GM12878 (cell line): ENCODE data around the gene MPP2. TPM values are rescaled to one million over a fixed set of nuclear protein-coding genes. Genes with fewer than 3 reads are reported as not detected.

ENCODE experiments used
- ATAC-seq: fragments of 200-7000 bp; cut with Tn5 transposase; 3 replicates; pipeline ENCODE4 v1.9.1; 2020; ENCODE audit warnings: mild to moderate bottlenecking, moderate library complexity
- BruUV-seq: library from RNA; stranded (reverse); fragments of 400-500 nt; replicated peaks from 2 replicates; lab custom pipeline; 2021; lab: Mats Ljungman, UMichigan
- CTCF ChIA-PET: fragments of 300-600 bp; sonication (Branson Sonifier 250); formaldehyde crosslinking; extraction: SDS; loops from one replicate; lab custom pipeline; 2021; ENCODE audit warnings: inconsistent platforms; lab: Yijun Ruan, JAX
- POLR2A ChIA-PET: fragments of 350-600 bp; formaldehyde crosslinking; extraction: SDS; loops from one replicate; lab custom pipeline; 2021; ENCODE audit warnings: inconsistent platforms; lab: Charles Lee
- RAD21 ChIA-PET: fragments of 300-600 bp; sonication (Branson Sonifier 250); formaldehyde crosslinking; loops from one replicate; lab custom pipeline; 2023; ENCODE audit warnings: antibody characterized with exemption; ENCODE audit not compliant: unreplicated experiment; lab: Charles Lee
- SMC1A ChIA-PET: fragments of 300-600 bp; sonication (Branson Sonifier 250); formaldehyde crosslinking; loops from one replicate; lab custom pipeline; 2023; ENCODE audit not compliant: unreplicated experiment, uncharacterized antibody; lab: Charles Lee
- DNase-seq: peaks from one replicate; pipeline ENCODE4 v3.0.0-alpha.2; 2011; ENCODE audit warnings: low read depth, low spot score
- FAIRE-seq: peaks from 3 replicates; lab custom pipeline; 2011; peaks lifted over from hg19 to GRCh38; lab: Jason Lieb, UNC
- H2AFZ ChIP-seq: 2 replicates; pipeline ENCODE4 v1.6.0; 2011; ENCODE audit warnings: low read depth, low read length, control low read depth; ENCODE audit not compliant: control insufficient read depth
- H3K27ac ChIP-seq: 2 replicates; pipeline ENCODE4 v1.5.1; 2011; ENCODE audit warnings: control low read depth; ENCODE audit not compliant: control insufficient read depth, insufficient read depth
- H3K27me3 ChIP-seq, 2 experiments: replicated peaks in 1 of 2; 2 replicates each; pipeline versions ENCODE4 v1.6.0 to v1.6.1; 2011; ENCODE audit warnings: low read length in 1 of 2; ENCODE audit not compliant: control insufficient read depth in 2 of 2, insufficient read depth in 2 of 2
- H3K36me3 ChIP-seq, 2 experiments: 2 replicates each; pipeline ENCODE4 v1.5.1; 2011; ENCODE audit warnings: low read length in 1 of 2; ENCODE audit not compliant: control insufficient read depth in 2 of 2, insufficient read depth in 2 of 2
- H3K4me1 ChIP-seq: 2 replicates; pipeline ENCODE4 v1.6.1; 2011; ENCODE audit warnings: mild to moderate bottlenecking, low read length, moderate library complexity, mixed read lengths; ENCODE audit not compliant: control insufficient read depth, insufficient read depth
- H3K4me2 ChIP-seq: 2 replicates; pipeline ENCODE4 v1.6.0; 2011; ENCODE audit warnings: control low read depth; ENCODE audit not compliant: control insufficient read depth, insufficient read depth
- H3K4me3 ChIP-seq: fragments of 200-600 bp; sonication (generic); 2 replicates; pipeline ENCODE4 v1.5.1; 2016
- H3K79me2 ChIP-seq: 2 replicates; pipeline ENCODE4 v1.6.0; 2011; ENCODE audit warnings: low read length; ENCODE audit not compliant: control insufficient read depth, insufficient read depth
- H3K9ac ChIP-seq: 2 replicates; pipeline ENCODE4 v1.8.0; 2011; ENCODE audit warnings: low read length, control low read depth, mixed read lengths; ENCODE audit not compliant: control insufficient read depth, insufficient read depth
- H3K9me3 ChIP-seq: replicated peaks from 3 replicates; pipeline ENCODE4 v1.5.1; 2011; ENCODE audit warnings: mild to moderate bottlenecking, low read length; ENCODE audit not compliant: control insufficient read depth, insufficient read depth
- H4K20me1 ChIP-seq: 2 replicates; pipeline ENCODE4 v1.6.0; 2011; ENCODE audit not compliant: control insufficient read depth, insufficient read depth
- BRCA1 ChIP-seq: IDR thresholded peaks from 2 replicates; pipeline ENCODE4 v1.6.1; 2011; ENCODE audit warnings: low read depth, low read length, improper control_type of control experiment
- FOXM1 ChIP-seq: IDR thresholded peaks from 2 replicates; pipeline ENCODE4 v1.6.1; 2012; ENCODE audit warnings: low read depth, mild to moderate bottlenecking, inconsistent platforms, low read length, moderate library complexity
- HDAC6 ChIP-seq: fragments of 200-600 bp; sonication (generic); IDR thresholded peaks from one replicate; pipeline ENCODE4 v1.8.0; 2017; ENCODE audit warnings: antibody characterized with exemption; ENCODE audit not compliant: unreplicated experiment
- KDM1A ChIP-seq: fragments of 200-600 bp; sonication (generic); IDR thresholded peaks from 2 replicates; pipeline ENCODE4 v1.6.1; 2016; ENCODE audit warnings: borderline replicate concordance
- NRF1 ChIP-seq: conservative IDR thresholded peaks from 2 replicates; pipeline ENCODE4 v1.6.1; 2011; ENCODE audit warnings: mild to moderate bottlenecking, low read depth, low read length, improper control_type of control experiment
- PAX5 ChIP-seq: IDR thresholded peaks from 2 replicates; pipeline ENCODE4 v1.6.1; 2011; ENCODE audit warnings: low read depth, low read length, borderline replicate concordance
- STAT1 ChIP-seq: fragments of 450-650 bp; conservative IDR thresholded peaks from 2 replicates; pipeline ENCODE4 v1.6.1; 2014; ENCODE audit warnings: antibody characterized with exemption, mild to moderate bottlenecking
- STAT3 ChIP-seq: IDR thresholded peaks from 2 replicates; pipeline ENCODE4 v1.6.1; 2011; ENCODE audit warnings: low read depth, low read length, improper control_type of control experiment
- TARDBP ChIP-seq: IDR thresholded peaks from 2 replicates; pipeline ENCODE4 v1.6.1; 2016; ENCODE audit warnings: borderline replicate concordance
- ZNF687 ChIP-seq: fragments of 450-650 bp; IDR thresholded peaks from 2 replicates; pipeline ENCODE4 v1.6.1; 2017; ENCODE audit warnings: mild to moderate bottlenecking, moderate library complexity
- WGBS: methylation state at CpG from one replicate; pipeline ENCODE4 v1.1.6; 2016; ENCODE audit warnings: low lambda C conversion rate; ENCODE audit not compliant: insufficient replicate concordance, insufficient coverage; ENCODE audit errors: missing lambda C conversion rate; 5-methylcytosine and 5-hydroxymethylcytosine counted together
- in situ Hi-C: fragments of 300-500 bp; cut with MboI; formaldehyde crosslinking; loops from 9 replicates; pipeline ENCODE4 v1.14.3; 2018; ENCODE audit warnings: mixed read lengths
- intact Hi-C: fragments of 100-400 bp; cut with micrococcal nuclease; formaldehyde crosslinking; loops from one replicate; pipeline ENCODE4 v1.14.2; 2022; ENCODE audit not compliant: unreplicated experiment
- polyA plus RNA-seq, 11 experiments: library from polyadenylated mRNA; depleted of rRNA in 4 of 11; unstranded in 6 of 11; stranded (reverse) in 5 of 11; fragments of >200 nt; fragmentation: Nextera tagmentation in 4 of 11; fragmentation: Illumina TruSeq in 1 of 11; extraction: Ambion mirVana in 4 of 11; extraction: Trizol in 1 of 11; gene quantifications; 1 replicate in 1 of 11; 2 replicates in 10 of 11; pipeline versions ENCODE4 v1.2.1 to v1.2.3, GENCODE V29; 2011 to 2016; ENCODE audit warnings: inconsistent platforms in 2 of 11, missing spikeins in 2 of 11, low read depth in 1 of 11
- total RNA-seq, 4 experiments: library from RNA; depleted of rRNA in 3 of 4; stranded (reverse); fragments of >200 nt in 3 of 4; fragmentation: Illumina TruSeq in 1 of 4; extraction: Trizol in 1 of 4; gene quantifications; 2 replicates each; pipeline versions ENCODE4 v1.2.1 to v1.2.3, GENCODE V29; 2013 to 2021
- TF ChIP-seq, protein P1 (sequence below): fragments of 450-650 bp; IDR thresholded peaks from 2 replicates; pipeline ENCODE4 v1.6.1; 2017; ENCODE audit warnings: low read depth, mild to moderate bottlenecking, moderate library complexity
- TF ChIP-seq, protein P2 (sequence below): fragments of 450-650 bp; IDR thresholded peaks from 2 replicates; pipeline ENCODE4 v1.6.1; 2017; ENCODE audit warnings: antibody characterized with exemption, mild to moderate bottlenecking, moderate library complexity

The MPP2 gene
- total and polyA plus RNA-seq, 10 of the 15 experiments (the other 5 are each of a cell fraction or from before 2014, with no cell fraction given): 0.02 to 0.23 (median 0.15) TPM; not detected in 2

- 0 out of 2 replicates have a peak, but pooled peaks have one; percentile 58 for TF ChIP-seq ZNF687
- TF ChIP-seq STAT1: no peak
- no peak for TF ChIP-seq BRCA1
These were observed 9.6 kb upstream of the MPP2 start (continued) for GRCh38 chr17:43917016-43917347.

GRCh38 chr17:43916385-43916784 is 9.0 kb upstream of the MPP2 start:
- intact Hi-C loops: no loop called here
- TF ChIP-seq PAX5 (no peak), STAT3 (no peak), FOXM1 (no peak), KDM1A (no peak), NRF1 (no peak), HDAC6 (no peak), TARDBP (no peak)
- TF ChIP-seq, protein P1, sequence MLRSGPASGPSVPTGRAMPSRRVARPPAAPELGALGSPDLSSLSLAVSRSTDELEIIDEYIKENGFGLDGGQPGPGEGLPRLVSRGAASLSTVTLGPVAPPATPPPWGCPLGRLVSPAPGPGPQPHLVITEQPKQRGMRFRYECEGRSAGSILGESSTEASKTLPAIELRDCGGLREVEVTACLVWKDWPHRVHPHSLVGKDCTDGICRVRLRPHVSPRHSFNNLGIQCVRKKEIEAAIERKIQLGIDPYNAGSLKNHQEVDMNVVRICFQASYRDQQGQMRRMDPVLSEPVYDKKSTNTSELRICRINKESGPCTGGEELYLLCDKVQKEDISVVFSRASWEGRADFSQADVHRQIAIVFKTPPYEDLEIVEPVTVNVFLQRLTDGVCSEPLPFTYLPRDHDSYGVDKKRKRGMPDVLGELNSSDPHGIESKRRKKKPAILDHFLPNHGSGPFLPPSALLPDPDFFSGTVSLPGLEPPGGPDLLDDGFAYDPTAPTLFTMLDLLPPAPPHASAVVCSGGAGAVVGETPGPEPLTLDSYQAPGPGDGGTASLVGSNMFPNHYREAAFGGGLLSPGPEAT: no peak
- TF ChIP-seq, protein P2, sequence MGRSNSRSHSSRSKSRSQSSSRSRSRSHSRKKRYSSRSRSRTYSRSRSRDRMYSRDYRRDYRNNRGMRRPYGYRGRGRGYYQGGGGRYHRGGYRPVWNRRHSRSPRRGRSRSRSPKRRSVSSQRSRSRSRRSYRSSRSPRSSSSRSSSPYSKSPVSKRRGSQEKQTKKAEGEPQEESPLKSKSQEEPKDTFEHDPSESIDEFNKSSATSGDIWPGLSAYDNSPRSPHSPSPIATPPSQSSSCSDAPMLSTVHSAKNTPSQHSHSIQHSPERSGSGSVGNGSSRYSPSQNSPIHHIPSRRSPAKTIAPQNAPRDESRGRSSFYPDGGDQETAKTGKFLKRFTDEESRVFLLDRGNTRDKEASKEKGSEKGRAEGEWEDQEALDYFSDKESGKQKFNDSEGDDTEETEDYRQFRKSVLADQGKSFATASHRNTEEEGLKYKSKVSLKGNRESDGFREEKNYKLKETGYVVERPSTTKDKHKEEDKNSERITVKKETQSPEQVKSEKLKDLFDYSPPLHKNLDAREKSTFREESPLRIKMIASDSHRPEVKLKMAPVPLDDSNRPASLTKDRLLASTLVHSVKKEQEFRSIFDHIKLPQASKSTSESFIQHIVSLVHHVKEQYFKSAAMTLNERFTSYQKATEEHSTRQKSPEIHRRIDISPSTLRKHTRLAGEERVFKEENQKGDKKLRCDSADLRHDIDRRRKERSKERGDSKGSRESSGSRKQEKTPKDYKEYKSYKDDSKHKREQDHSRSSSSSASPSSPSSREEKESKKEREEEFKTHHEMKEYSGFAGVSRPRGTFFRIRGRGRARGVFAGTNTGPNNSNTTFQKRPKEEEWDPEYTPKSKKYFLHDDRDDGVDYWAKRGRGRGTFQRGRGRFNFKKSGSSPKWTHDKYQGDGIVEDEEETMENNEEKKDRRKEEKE: no peak

More at GRCh38 chr17:43916385-43916784, 9.0 kb upstream of the MPP2 start:
- H3K4me2 ChIP-seq: peak overlapping the region; percentile 89; the same call in 1 of the 2 replicates
- H4K20me1 ChIP-seq: no peaks in the 10 kb centered on the region
- no peaks in the 10 kb centered on the region for H3K79me2 ChIP-seq
- no peak overlapping the region for H3K4me3 ChIP-seq
- no peak overlapping the region for H2AFZ ChIP-seq
- DNase-seq (no peak), FAIRE-seq (peak; percentile 64), ATAC-seq (no peak)
- peaks cover 8% of the 10 kb centered on the region for H3K4me1 ChIP-seq
- H3K27ac ChIP-seq: no peak overlapping the region
- no peaks in the 10 kb centered on the region for H3K36me3 ChIP-seq
- no TSS peak for BruUV-seq
- SMC1A ChIA-PET: no interaction called here
- RAD21 ChIA-PET: interaction anchor here (0.6 kb wide), 1 partner anchor 219 kb away, joined by 3 read pairs; no protein-coding TSS in a partner anchor
- CTCF ChIA-PET: no interaction called here
- POLR2A ChIA-PET: no interaction called here
- H3K9ac ChIP-seq: no peak overlapping the region
- in situ Hi-C loops: no loop called here
- H3K27me3 ChIP-seq: no peaks in the 10 kb centered on the region
- 98% methylated on average over 4 of the region's 4 CpGs for WGBS
- H3K9me3 ChIP-seq: no peaks in the 10 kb centered on the region; the same call in 2 of the 3 replicates
